Fibroblast of lung (primary cell): ENCODE measurements around the gene RGS7. TPM values are rescaled to one million over a fixed set of nuclear protein-coding genes. Genes with fewer than 3 reads are reported as not detected.
A peak's percentile ranks its signal among the peaks of the same experiment; 100 is the strongest.

Source experiments
- DNase-seq, 2 donors: peaks; one replicate each; pipeline versions ENCODE4 v3.0.0 to v3.0.0-alpha.2; 2010; ENCODE audit warnings: low read depth in 2 of 2
- H2AFZ ChIP-seq: 2 replicates; pipeline ENCODE4 v1.5.1; 2012; ENCODE audit warnings: low read length, control low read depth, inconsistent platforms
- H3K27ac ChIP-seq: 2 replicates; pipeline ENCODE4 v1.5.1; 2011; ENCODE audit warnings: low read length, control low read depth; ENCODE audit not compliant: insufficient read depth
- H3K27me3 ChIP-seq: 2 replicates; pipeline ENCODE4 v1.5.1; 2011; ENCODE audit warnings: mild to moderate bottlenecking, low read length; ENCODE audit not compliant: control insufficient read depth, insufficient read depth
- H3K36me3 ChIP-seq: 2 replicates; pipeline ENCODE4 v1.5.1; 2011; ENCODE audit warnings: low read length; ENCODE audit not compliant: control insufficient read depth, insufficient read depth
- H3K4me1 ChIP-seq: 2 replicates; pipeline ENCODE4 v1.5.1; 2011; ENCODE audit warnings: low read length; ENCODE audit not compliant: control insufficient read depth, insufficient read depth; ENCODE audit errors: extremely low read depth
- H3K4me2 ChIP-seq: 2 replicates; pipeline ENCODE4 v1.5.1; 2011; ENCODE audit warnings: low read length, control low read depth; ENCODE audit not compliant: insufficient read depth; ENCODE audit errors: extremely low read depth
- H3K4me3 ChIP-seq, 4 experiments: fragments of 200-600 bp in 1 of 4; sonication (generic) in 1 of 4; replicated peaks in 1 of 4; 2 replicates each; pipeline ENCODE4 v1.5.1; 2011 to 2016; ENCODE audit warnings: low read length in 4 of 4, low read depth in 3 of 4, mild to moderate bottlenecking in 3 of 4, control low read depth in 2 of 4, inconsistent platforms in 1 of 4, mixed read lengths in 1 of 4; ENCODE audit not compliant: insufficient read depth in 1 of 4; ENCODE audit errors: control extremely low read depth in 1 of 4
- H3K79me2 ChIP-seq: 2 replicates; pipeline ENCODE4 v1.5.1; 2012; ENCODE audit warnings: mild to moderate bottlenecking, low read length, inconsistent platforms; ENCODE audit not compliant: control insufficient read depth, insufficient read depth
- H3K9ac ChIP-seq: 2 replicates; pipeline ENCODE4 v1.5.1; 2011; ENCODE audit warnings: mild to moderate bottlenecking, low read length, control low read depth; ENCODE audit not compliant: insufficient read depth
- H3K9me3 ChIP-seq: 2 replicates; pipeline ENCODE4 v1.5.1; 2012; ENCODE audit warnings: low read depth, low read length; ENCODE audit not compliant: control insufficient read depth, insufficient read depth
- H4K20me1 ChIP-seq: 2 replicates; pipeline ENCODE4 v1.5.1; 2011; ENCODE audit warnings: low read length; ENCODE audit not compliant: control insufficient read depth, insufficient read depth; ENCODE audit errors: extremely low read depth
- CTCF ChIP-seq, 2 donors: IDR thresholded peaks in 1 of 2; conservative IDR thresholded peaks in 1 of 2; 1 replicate in 1 of 2; 2 replicates in 1 of 2; pipeline ENCODE4 v1.5.1; 2011 to 2012; ENCODE audit warnings: low read length in 2 of 2, control low read depth in 1 of 2, inconsistent platforms in 1 of 2, low read depth in 1 of 2, mild to moderate bottlenecking in 1 of 2
- EZH2 ChIP-seq: IDR thresholded peaks from 2 replicates; pipeline ENCODE4 v1.5.1; 2012; ENCODE audit warnings: low read length, control low read depth, mild to moderate bottlenecking; ENCODE audit errors: missing control alignments
- polyA plus RNA-seq, 2 donors: library from polyadenylated mRNA; depleted of rRNA in 1 of 2; stranded (reverse) in 1 of 2; unstranded in 1 of 2; fragments of >200 nt; gene quantifications; 2 replicates each; pipeline ENCODE4 v1.2.1, GENCODE V29; 2011 to 2012; ENCODE audit warnings: missing spikeins in 1 of 2
- total RNA-seq: library from RNA; depleted of rRNA; stranded (reverse); fragments of >200 nt; gene quantifications from 2 replicates; pipeline ENCODE4 v1.2.1, GENCODE V29; 2014

RGS7 gene
- total and polyA plus RNA-seq, 2 donors (not counting 1 experiment from before 2014, with no cell fraction given): 3.6 to 4.2 TPM

- no peaks in the 10 kb centered on the region for H4K20me1 ChIP-seq
- H3K27ac ChIP-seq: peak overlapping the region; percentile 25
- H3K36me3 ChIP-seq: no peaks in the 10 kb centered on the region
- no peaks in the 10 kb centered on the region for H3K27me3 ChIP-seq
- no peaks in the 10 kb centered on the region for H3K9me3 ChIP-seq
- H3K4me1 ChIP-seq: peaks cover 2% of the 10 kb centered on the region
- no peak overlapping the region for H3K9ac ChIP-seq
- H3K4me2 ChIP-seq: peak overlapping the region; percentile 17
- H3K79me2 ChIP-seq: no peaks in the 10 kb centered on the region
- no peak overlapping the region for H3K4me3 ChIP-seq
- peak; percentile 48 to 80 for DNase-seq
- H2AFZ ChIP-seq: no peak overlapping the region
- TF ChIP-seq CTCF (conservative IDR thresholded peaks at IDR 0.05 in 1 of 2, IDR thresholded peaks at IDR 0.05 in 1 of 2; ENCODE audit: low read depth in 1 of 2, low read length in 2 of 2): no peak
- TF ChIP-seq EZH2: no peak
These were observed 200.6 kb downstream of the RGS7 start for GRCh38 chr1:241156231-241156965.

GRCh38 chr1:241145881-241146280, 211.1 kb downstream of the RGS7 start:
- no peak overlapping the region for H2AFZ ChIP-seq
- no peak overlapping the region for H3K4me2 ChIP-seq
- H3K79me2 ChIP-seq: no peaks in the 10 kb centered on the region
- TF ChIP-seq CTCF (conservative IDR thresholded peaks at IDR 0.05 in 1 of 2, IDR thresholded peaks at IDR 0.05 in 1 of 2; ENCODE audit: low read depth in 1 of 2, low read length in 2 of 2): no peak
- no peak for TF ChIP-seq EZH2
- H3K27me3 ChIP-seq: no peaks in the 10 kb centered on the region
- no peak overlapping the region for H3K9ac ChIP-seq
- H3K27ac ChIP-seq: no peak overlapping the region
- no peak overlapping the region for H3K4me3 ChIP-seq
- no peaks in the 10 kb centered on the region for H4K20me1 ChIP-seq
- DNase-seq: no peak
- no peaks in the 10 kb centered on the region for H3K36me3 ChIP-seq
- no peaks in the 10 kb centered on the region for H3K9me3 ChIP-seq
- H3K4me1 ChIP-seq: no peaks in the 10 kb centered on the region

- Histone ChIP-seq H3K4me3 (no peak overlapping the region), H3K4me1 (no peaks in the 10 kb centered on the region), H3K9ac (no peak overlapping the region), H2AFZ (no peak overlapping the region), H3K27me3 (no peaks in the 10 kb centered on the region), H3K36me3 (no peaks in the 10 kb centered on the region), H3K9me3 (no peaks in the 10 kb centered on the region), H3K27ac (no peak overlapping the region), H4K20me1 (no peaks in the 10 kb centered on the region), H3K79me2 (no peaks in the 10 kb centered on the region), H3K4me2 (no peak overlapping the region)
- DNase-seq: no peak
- no peak for TF ChIP-seq EZH2
- TF ChIP-seq CTCF (conservative IDR thresholded peaks at IDR 0.05 in 1 of 2, IDR thresholded peaks at IDR 0.05 in 1 of 2; ENCODE audit: low read depth in 1 of 2, low read length in 2 of 2): no peak
These were observed 213.1 kb downstream of the RGS7 start for GRCh38 chr1:241143765-241144442.
